IMR-90 (cell line): ENCODE data around the gene RBFOX2. TPM values are rescaled to one million over a fixed set of nuclear protein-coding genes. Genes with fewer than 3 reads are reported as not detected.

Source experiments
- ATAC-seq: fragments of 200-7000 bp; cut with Tn5 transposase; 2 replicates; pipeline ENCODE4 v1.9.1; 2020; ENCODE audit warnings: low read depth, mild to moderate bottlenecking, moderate library complexity
- BruUV-seq: library from RNA; stranded (reverse); fragments of 400-500 nt; replicated peaks from 2 replicates; lab custom pipeline; 2021; lab: Mats Ljungman, UMichigan
- CTCF ChIA-PET: fragments of 300-600 bp; formaldehyde crosslinking; extraction: SDS; loops from one replicate; lab custom pipeline; 2021; ENCODE audit warnings: antibody characterized with exemption; lab: Yijun Ruan, JAX
- POLR2A ChIA-PET: fragments of 300-600 bp; sonication (Branson Sonifier 250); formaldehyde crosslinking; loops from one replicate; lab custom pipeline; 2022; ENCODE audit warnings: antibody characterized with exemption; ENCODE audit not compliant: unreplicated experiment; lab: Charles Lee
- DNase-seq: peaks from one replicate; pipeline ENCODE4 v3.0.0; 2013
- H2AFZ ChIP-seq: replicated peaks from 2 replicates; pipeline ENCODE3; 2013; ENCODE audit warnings: low read length, mild to moderate bottlenecking; ENCODE audit not compliant: poor library complexity
- H2AK5ac ChIP-seq: 2 replicates; pipeline ENCODE4 v1.6.1; 2013; ENCODE audit warnings: low read depth, low read length, inconsistent platforms
- H2AK9ac ChIP-seq: replicated peaks from 2 replicates; pipeline ENCODE3; 2013; ENCODE audit warnings: mild to moderate bottlenecking, low read depth, low read length, moderate library complexity; ENCODE audit not compliant: poor library complexity
- H2BK120ac ChIP-seq: 2 replicates; pipeline ENCODE4 v1.6.1; 2013; ENCODE audit warnings: low read depth, low read length, inconsistent platforms
- H2BK15ac ChIP-seq: 3 replicates; pipeline ENCODE4 v1.6.1; 2013; ENCODE audit warnings: low read depth, low read length, inconsistent platforms
- H2BK20ac ChIP-seq: 2 replicates; pipeline ENCODE4 v1.6.1; 2013; ENCODE audit warnings: low read depth, mild to moderate bottlenecking, inconsistent platforms, low read length, moderate library complexity
- H2BK5ac ChIP-seq: 2 replicates; pipeline ENCODE4 v1.6.1; 2013; ENCODE audit warnings: mild to moderate bottlenecking, low read depth, low read length, inconsistent platforms; ENCODE audit not compliant: poor library complexity, severe bottlenecking
- H3K14ac ChIP-seq: replicated peaks from 2 replicates; pipeline ENCODE4 v1.6.1; 2013; ENCODE audit warnings: low read depth, low read length, inconsistent platforms
- H3K18ac ChIP-seq: 2 replicates; pipeline ENCODE4 v1.6.1; 2013; ENCODE audit warnings: low read depth, low read length, control low read depth
- H3K23ac ChIP-seq: 2 replicates; pipeline ENCODE4 v1.6.1; 2013; ENCODE audit warnings: low read depth, low read length, inconsistent platforms
- H3K27ac ChIP-seq: 2 replicates; pipeline ENCODE4 v1.5.1; 2013; ENCODE audit warnings: mild to moderate bottlenecking, control low read depth, low read length; ENCODE audit not compliant: insufficient read depth
- H3K27me3 ChIP-seq: 2 replicates; pipeline ENCODE4 v1.6.1; 2013; ENCODE audit warnings: low read length; ENCODE audit not compliant: control insufficient read depth, insufficient read depth
- H3K36me3 ChIP-seq: 2 replicates; pipeline ENCODE4 v1.6.1; 2013; ENCODE audit warnings: low read length, mixed read lengths; ENCODE audit not compliant: control insufficient read depth, insufficient read depth
- H3K4ac ChIP-seq: 2 replicates; pipeline ENCODE4 v1.6.1; 2013; ENCODE audit warnings: low read depth, low read length, inconsistent platforms
- H3K4me1 ChIP-seq: 2 replicates; pipeline ENCODE4 v1.6.1; 2013; ENCODE audit warnings: low read length, mixed read lengths; ENCODE audit not compliant: control insufficient read depth, insufficient read depth
- H3K4me2 ChIP-seq: 2 replicates; pipeline ENCODE4 v1.6.1; 2013; ENCODE audit warnings: low read depth, mild to moderate bottlenecking, control low read depth, low read length, moderate library complexity
- H3K4me3 ChIP-seq: 2 replicates; pipeline ENCODE4 v1.5.1; 2013; ENCODE audit warnings: low read depth, mild to moderate bottlenecking, control low read depth, low read length, moderate library complexity; ENCODE audit not compliant: insufficient read depth
- H3K56ac ChIP-seq: 2 replicates; pipeline ENCODE4 v1.6.1; 2013; ENCODE audit warnings: low read length, inconsistent platforms; ENCODE audit not compliant: insufficient read depth; ENCODE audit errors: extremely low read depth
- H3K79me1 ChIP-seq, 2 experiments: 2 replicates each; pipeline ENCODE4 v1.6.1; 2013; ENCODE audit warnings: low read length in 2 of 2, inconsistent platforms in 1 of 2, low read depth in 1 of 2
- H3K9ac ChIP-seq: 2 replicates; pipeline ENCODE4 v1.6.1; 2013; ENCODE audit warnings: low read depth, low read length, control low read depth
- H3K9me1 ChIP-seq: 2 replicates; pipeline ENCODE4 v1.6.1; 2013; ENCODE audit warnings: low read length, inconsistent platforms; ENCODE audit not compliant: insufficient read depth
- H3K9me3 ChIP-seq: 2 replicates; pipeline ENCODE4 v1.6.1; 2013; ENCODE audit warnings: low read length; ENCODE audit not compliant: control insufficient read depth, insufficient read depth
- H4K20me1 ChIP-seq: 2 replicates; pipeline ENCODE4 v1.6.1; 2013; ENCODE audit warnings: low read length, inconsistent platforms; ENCODE audit not compliant: insufficient read depth
- H4K5ac ChIP-seq: 2 replicates; pipeline ENCODE4 v1.6.1; 2013; ENCODE audit warnings: mild to moderate bottlenecking, low read depth, low read length, control low read depth
- H4K8ac ChIP-seq, 2 experiments: 2 replicates each; pipeline ENCODE4 v1.6.1; 2013; ENCODE audit warnings: low read depth in 2 of 2, low read length in 2 of 2, control low read depth in 1 of 2, inconsistent platforms in 1 of 2
- H4K91ac ChIP-seq: 2 replicates; pipeline ENCODE4 v1.6.1; 2013; ENCODE audit warnings: low read depth, low read length, inconsistent platforms; ENCODE audit not compliant: insufficient read depth
- BHLHE40 ChIP-seq: fragments of 150-350 bp; IDR thresholded peaks from 2 replicates; pipeline ENCODE4 v1.6.1; 2016; ENCODE audit warnings: mild to moderate bottlenecking, low read depth, low read length
- CEBPB ChIP-seq: IDR thresholded peaks from 2 replicates; pipeline ENCODE4 v1.6.1; 2012; ENCODE audit warnings: low read depth, low read length, improper control_type of control experiment
- MAFK ChIP-seq: IDR thresholded peaks from 2 replicates; pipeline ENCODE4 v1.6.1; 2012; ENCODE audit warnings: low read depth, low read length, improper control_type of control experiment
- MAZ ChIP-seq: IDR thresholded peaks from 2 replicates; pipeline ENCODE4 v1.6.1; 2012; ENCODE audit warnings: low read depth, mild to moderate bottlenecking, low read length, improper control_type of control experiment, moderate library complexity, borderline replicate concordance
- NFE2L2 ChIP-seq: fragments of 150-350 bp; IDR thresholded peaks from 2 replicates; pipeline ENCODE4 v1.6.1; 2016; ENCODE audit warnings: low read depth, mild to moderate bottlenecking, low read length
- RAD21 ChIP-seq: IDR thresholded peaks from 2 replicates; pipeline ENCODE4 v1.6.1; 2012; ENCODE audit warnings: low read length, improper control_type of control experiment
- RCOR1 ChIP-seq: IDR thresholded peaks from 2 replicates; pipeline ENCODE4 v1.6.1; 2012; ENCODE audit warnings: mild to moderate bottlenecking, low read length, improper control_type of control experiment; ENCODE audit not compliant: insufficient replicate concordance
- RFX5 ChIP-seq: IDR thresholded peaks from 2 replicates; pipeline ENCODE4 v1.8.0; 2012; ENCODE audit warnings: low read depth, mild to moderate bottlenecking, low read length, moderate library complexity
- SMC3 ChIP-seq: fragments of 150-350 bp; IDR thresholded peaks from 2 replicates; pipeline ENCODE4 v1.6.1; 2016; ENCODE audit warnings: low read depth, mild to moderate bottlenecking, antibody characterized with exemption, low read length, moderate library complexity
- WGBS, 2 experiments: methylation state at CpG; one replicate each; pipeline versions ENCODE4 v1.1.5 to v1.1.7; 2013; ENCODE audit warnings: missing lambda C conversion rate in 2 of 2; ENCODE audit not compliant: insufficient read length in 1 of 2; ENCODE audit errors: extremely low coverage in 2 of 2; 5-methylcytosine and 5-hydroxymethylcytosine counted together
- dilution Hi-C: fragments of 300-500 bp; cut with HindIII; formaldehyde crosslinking; loops from one replicate; pipeline ENCODE4 v1.14.3; 2018; ENCODE audit warnings: low sequenced_read_pairs; ENCODE audit not compliant: unreplicated experiment
- in situ Hi-C: fragments of 300-500 bp; cut with MboI; formaldehyde crosslinking; loops from 3 replicates; pipeline ENCODE4 v1.14.3; 2019; ENCODE audit warnings: low sequenced_read_pairs, inconsistent platforms, mixed read lengths
- intact Hi-C: fragments of 100-400 bp; cut with micrococcal nuclease; formaldehyde crosslinking; loops from 2 replicates; pipeline ENCODE4 v1.10.0; 2022
- polyA plus RNA-seq, 3 experiments: library from polyadenylated mRNA; depleted of rRNA; stranded (reverse); fragments of >200 nt; gene quantifications; 2 replicates each; pipeline ENCODE4 v1.2.3, GENCODE V29; 2012; ENCODE audit warnings: low replicate concordance in 1 of 3
- total RNA-seq: library from RNA; depleted of rRNA; stranded (reverse); fragments of >200 nt; gene quantifications from 2 replicates; pipeline ENCODE4 v1.2.3, GENCODE V29; 2012
- TF ChIP-seq, protein P1 (sequence below): fragments of 150-350 bp; IDR thresholded peaks from 2 replicates; pipeline ENCODE4 v1.6.1; 2017; ENCODE audit warnings: mild to moderate bottlenecking, antibody characterized with exemption, low read length, low read depth

RBFOX2 gene
- total and polyA plus RNA-seq, 2 of the 4 experiments (the other 2 are of a cell fraction): 146 to 178 TPM

DNA sequence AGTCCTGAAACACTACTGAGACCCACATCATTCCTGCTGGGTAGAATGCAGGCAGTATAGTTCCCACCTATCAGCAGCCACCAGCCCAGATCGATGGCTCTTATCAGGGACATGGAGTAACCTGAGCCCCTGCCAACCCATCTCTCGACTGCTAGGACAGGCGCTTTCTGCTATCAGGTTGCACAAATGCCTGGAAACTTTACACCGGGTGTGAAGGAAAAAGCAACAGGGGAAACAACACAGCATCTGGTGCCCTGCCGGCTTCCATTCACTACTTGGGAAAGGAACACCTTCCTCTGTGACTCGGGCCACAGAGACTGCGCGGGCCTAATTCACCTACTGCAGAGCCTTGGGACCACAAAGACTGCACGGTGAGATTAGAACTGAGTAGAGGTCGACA lies 18.5 kb downstream of the RBFOX2 start:
- H3K27ac ChIP-seq: peak overlapping the region; percentile 12; the same call in 1 of the 2 replicates

More for the DNA sequence above, 18.5 kb downstream of the RBFOX2 start:
- ChIA-PET CTCF (no interaction called here), POLR2A (no interaction called here)
- DNase-seq: no peak
- dilution Hi-C loops (no loop called here), intact Hi-C loops (loop anchor here (2.0 kb wide), 1 partner anchor 13 kb away; no protein-coding TSS in a partner anchor), in situ Hi-C loops (no loop called here)
- peak overlapping the region; percentile 86 for H2AK5ac ChIP-seq
- no peak overlapping the region for H3K56ac ChIP-seq
- no peak overlapping the region for H4K5ac ChIP-seq
- peaks cover 59% of the 10 kb centered on the region for H4K20me1 ChIP-seq
- BruUV-seq: no TSS peak
- peak overlapping the region; percentile 61 for H3K14ac ChIP-seq
- no peak for ATAC-seq
- peak overlapping the region in 1 of 2 experiments; percentile 65; a peak in 2 of 4 replicates for H4K8ac ChIP-seq
- peak overlapping the region; percentile 47 for H3K4ac ChIP-seq
- 40% methylated on average over 1 of the region's 10 CpGs; no CpG with 5 or more reads in 1 of the 2 experiments for WGBS, 2 experiments
- H2AK9ac ChIP-seq: peak overlapping the region; percentile 48
- H3K9me1 ChIP-seq: peaks cover 27% of the 10 kb centered on the region
- peak overlapping the region; percentile 28; the same call in 1 of the 2 replicates for H4K91ac ChIP-seq
- no peak overlapping the region for H2BK5ac ChIP-seq
- peak overlapping the region; percentile 67; the same call in 1 of the 2 replicates for H2BK20ac ChIP-seq
- no peak for TF ChIP-seq RFX5
- no peak for TF ChIP-seq BHLHE40
- TF ChIP-seq RCOR1: no peak
- no peak for TF ChIP-seq RAD21
- TF ChIP-seq NFE2L2: no peak
- TF ChIP-seq SMC3: no peak
- TF ChIP-seq MAZ: no peak
- no peak for TF ChIP-seq CEBPB
- TF ChIP-seq, protein P1, sequence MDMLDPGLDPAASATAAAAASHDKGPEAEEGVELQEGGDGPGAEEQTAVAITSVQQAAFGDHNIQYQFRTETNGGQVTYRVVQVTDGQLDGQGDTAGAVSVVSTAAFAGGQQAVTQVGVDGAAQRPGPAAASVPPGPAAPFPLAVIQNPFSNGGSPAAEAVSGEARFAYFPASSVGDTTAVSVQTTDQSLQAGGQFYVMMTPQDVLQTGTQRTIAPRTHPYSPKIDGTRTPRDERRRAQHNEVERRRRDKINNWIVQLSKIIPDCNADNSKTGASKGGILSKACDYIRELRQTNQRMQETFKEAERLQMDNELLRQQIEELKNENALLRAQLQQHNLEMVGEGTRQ: no peak
- no peak for TF ChIP-seq MAFK
- H2BK15ac ChIP-seq: peak overlapping the region; percentile 80; the same call in 2 of the 3 replicates
- peak overlapping the region; percentile 64 for H2BK120ac ChIP-seq
- H3K79me1 ChIP-seq: peaks cover 38 to 81% of the 10 kb centered on the region in 2 experiments
- H3K4me2 ChIP-seq: no peak overlapping the region
- no peaks in the 10 kb centered on the region for H3K27me3 ChIP-seq
- H3K18ac ChIP-seq: peak overlapping the region; percentile 27; the same call in 1 of the 2 replicates
- H3K9me3 ChIP-seq: no peaks in the 10 kb centered on the region
- H3K4me3 ChIP-seq: no peak overlapping the region
- no peak overlapping the region for H3K9ac ChIP-seq
- H2AFZ ChIP-seq: peak overlapping the region; percentile 19
- H3K36me3 ChIP-seq: no peaks in the 10 kb centered on the region
- H3K4me1 ChIP-seq: peaks cover 20% of the 10 kb centered on the region
- peak overlapping the region; percentile 41 for H3K23ac ChIP-seq
